Peyer's patch (tissue), 4 donors: ENCODE measurements around the gene MPV17.

ENCODE experiments used
- POLR2A ChIP-seq, 2 donors: fragments of 450-650 bp; IDR thresholded peaks; one replicate each; pipeline ENCODE4 v1.5.1; 2017; ENCODE audit warnings: antibody characterized with exemption in 2 of 2, mild to moderate bottlenecking in 2 of 2, moderate library complexity in 2 of 2
- TF ChIP-seq, protein P1 (sequence below), 6 experiments: fragments of 450-650 bp in 4 of 6; fragments of 200-600 bp in 2 of 6; sonication (generic) in 1 of 6; IDR thresholded peaks; one replicate each; pipeline ENCODE4 v1.5.1; 2017 to 2019; ENCODE audit warnings: antibody characterized with exemption in 6 of 6, mild to moderate bottlenecking in 3 of 6, moderate library complexity in 1 of 6

GRCh38 chr2:27297195-27297594 lies 25.7 kb downstream of the MPV17 start:
- no peak for TF ChIP-seq POLR2A (IDR thresholded peaks at IDR 0.05)
- TF ChIP-seq, protein P1, sequence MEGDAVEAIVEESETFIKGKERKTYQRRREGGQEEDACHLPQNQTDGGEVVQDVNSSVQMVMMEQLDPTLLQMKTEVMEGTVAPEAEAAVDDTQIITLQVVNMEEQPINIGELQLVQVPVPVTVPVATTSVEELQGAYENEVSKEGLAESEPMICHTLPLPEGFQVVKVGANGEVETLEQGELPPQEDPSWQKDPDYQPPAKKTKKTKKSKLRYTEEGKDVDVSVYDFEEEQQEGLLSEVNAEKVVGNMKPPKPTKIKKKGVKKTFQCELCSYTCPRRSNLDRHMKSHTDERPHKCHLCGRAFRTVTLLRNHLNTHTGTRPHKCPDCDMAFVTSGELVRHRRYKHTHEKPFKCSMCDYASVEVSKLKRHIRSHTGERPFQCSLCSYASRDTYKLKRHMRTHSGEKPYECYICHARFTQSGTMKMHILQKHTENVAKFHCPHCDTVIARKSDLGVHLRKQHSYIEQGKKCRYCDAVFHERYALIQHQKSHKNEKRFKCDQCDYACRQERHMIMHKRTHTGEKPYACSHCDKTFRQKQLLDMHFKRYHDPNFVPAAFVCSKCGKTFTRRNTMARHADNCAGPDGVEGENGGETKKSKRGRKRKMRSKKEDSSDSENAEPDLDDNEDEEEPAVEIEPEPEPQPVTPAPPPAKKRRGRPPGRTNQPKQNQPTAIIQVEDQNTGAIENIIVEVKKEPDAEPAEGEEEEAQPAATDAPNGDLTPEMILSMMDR (IDR thresholded peaks at IDR 0.05), result no peak
